Measurements from ENCODE around the gene CAMK1D. TPM values are rescaled to one million over a fixed set of nuclear protein-coding genes. Genes with fewer than 3 reads are reported as not detected.

The CAMK1D gene
- total and polyA plus RNA-seq, 2 donors (not counting 3 experiments of a cell fraction or from before 2014, with no cell fraction given), result 0.37 to 4.2 TPM

GRCh38 chr10:12539350-12540164 is 190.2 kb downstream of the CAMK1D start:
- Histone ChIP-seq H3K79me2 (ENCODE audit: control insufficient read depth, insufficient read depth, low read length) (no peaks in the 10 kb centered on the region), H4K20me1 (replicated peaks; ENCODE audit: control insufficient read depth, extremely low read depth, insufficient read depth, low read length) (no peaks in the 10 kb centered on the region), H3K27me3 (ENCODE audit: control insufficient read depth in 2 of 2, insufficient read depth in 2 of 2, low read length in 2 of 2) (no peaks in the 10 kb centered on the region), H3K9me3 (replicated peaks; ENCODE audit: control insufficient read depth, insufficient read depth, low read length) (no peaks in the 10 kb centered on the region), H3K9me1 (replicated peaks; ENCODE audit: control insufficient read depth, extremely low read depth, insufficient read depth, low read length) (no peaks in the 10 kb centered on the region), H2AFZ (ENCODE audit: low read depth, low read length) (no peak overlapping the region), H3K36me3 (ENCODE audit: control insufficient read depth in 2 of 2, extremely low read depth in 1 of 2, insufficient read depth in 2 of 2, low read length in 2 of 2) (no peaks in the 10 kb centered on the region), H3K4me1 (ENCODE audit: control insufficient read depth, extremely low read depth, insufficient read depth, low read length) (no peaks in the 10 kb centered on the region), H3K9ac (replicated peaks; ENCODE audit: extremely low read depth, insufficient read depth, low read length) (no peak overlapping the region), H3K4me3 (replicated peaks in 1 of 3; ENCODE audit: insufficient read depth in 1 of 3, low read depth in 1 of 3, low read length in 3 of 3) (no peak overlapping the region), H3K4me2 (ENCODE audit: insufficient read depth, low read length) (no peak overlapping the region), H3K27ac (ENCODE audit: insufficient read depth, low read depth, low read length) (no peak overlapping the region)
- DNase-seq (ENCODE audit: low read depth, low spot score) (no peak), FAIRE-seq (no peak)
- ChIA-PET CTCF (interaction anchor here (1.3 kb wide), 1 partner anchor 117 kb away, joined by 4 read pairs; no protein-coding TSS in a partner anchor), POLR2A (no interaction called here)
- TF ChIP-seq EZH2 (IDR thresholded peaks at IDR 0.05; ENCODE audit: borderline replicate concordance, low read depth, low read length, severe bottlenecking), result no peak
- no peak for TF ChIP-seq POLR2A (IDR thresholded peaks at IDR 0.05; ENCODE audit: low read depth, low read length)
- no peak for TF ChIP-seq JUN (IDR thresholded peaks at IDR 0.05; ENCODE audit: borderline replicate concordance, insufficient read depth, insufficient read length, low read depth)
- intact Hi-C loops (cut with micrococcal nuclease), result no loop called here
- dilution Hi-C loops (cut with MboI; ENCODE audit: extremely low pct_ligation_motif_present, low sequenced_read_pairs), result no loop called here
- BruUV-seq (replicated peaks), result no TSS peak

- H3K36me3 ChIP-seq (ENCODE audit: control insufficient read depth in 2 of 2, extremely low read depth in 1 of 2, insufficient read depth in 2 of 2, low read length in 2 of 2), result no peaks in the 10 kb centered on the region
- dilution Hi-C loops (cut with MboI; ENCODE audit: extremely low pct_ligation_motif_present, low sequenced_read_pairs), result no loop called here
- no peaks in the 10 kb centered on the region for H3K9me1 ChIP-seq (replicated peaks; ENCODE audit: control insufficient read depth, extremely low read depth, insufficient read depth, low read length)
- H3K9ac ChIP-seq (replicated peaks; ENCODE audit: extremely low read depth, insufficient read depth, low read length), result no peak overlapping the region
- no peaks in the 10 kb centered on the region for H3K4me1 ChIP-seq (ENCODE audit: control insufficient read depth, extremely low read depth, insufficient read depth, low read length)
- no peaks in the 10 kb centered on the region for H4K20me1 ChIP-seq (replicated peaks; ENCODE audit: control insufficient read depth, extremely low read depth, insufficient read depth, low read length)
- no peak for FAIRE-seq
- TF ChIP-seq POLR2AphosphoS5 (IDR thresholded peaks at IDR 0.05; ENCODE audit: insufficient read depth, low read depth, low read length) (no peak), JUN (IDR thresholded peaks at IDR 0.05; ENCODE audit: borderline replicate concordance, insufficient read depth, insufficient read length, low read depth) (no peak), FOS (IDR thresholded peaks at IDR 0.05; ENCODE audit: borderline replicate concordance, insufficient read depth, low read length) (no peak), MYC (IDR thresholded peaks at IDR 0.05; ENCODE audit: low read depth, low read length) (no peak), GATA2 (IDR thresholded peaks at IDR 0.05; ENCODE audit: insufficient read depth, insufficient read length, low read depth, low read length) (no peak), MAX (IDR thresholded peaks at IDR 0.05; ENCODE audit: insufficient read depth, insufficient read length) (no peak), POLR2A (IDR thresholded peaks at IDR 0.05; ENCODE audit: low read depth, low read length) (no peak), EZH2 (IDR thresholded peaks at IDR 0.05; ENCODE audit: borderline replicate concordance, low read depth, low read length, severe bottlenecking) (no peak), CTCF (IDR thresholded peaks at IDR 0.05; ENCODE audit: extremely low read depth in 1 of 2, insufficient read depth in 1 of 2, low read depth in 1 of 2, low read length in 2 of 2) (no peak)
- no peak overlapping the region for H3K4me2 ChIP-seq (ENCODE audit: insufficient read depth, low read length)
- H3K9me3 ChIP-seq (replicated peaks; ENCODE audit: control insufficient read depth, insufficient read depth, low read length), result no peaks in the 10 kb centered on the region
- H3K27me3 ChIP-seq (ENCODE audit: control insufficient read depth in 2 of 2, insufficient read depth in 2 of 2, low read length in 2 of 2), result no peaks in the 10 kb centered on the region
- H2AFZ ChIP-seq (ENCODE audit: low read depth, low read length), result no peak overlapping the region
- ChIA-PET CTCF (interaction anchor here (1.0 kb wide), 1 partner anchor 116 kb away, joined by 3 read pairs; no protein-coding TSS in a partner anchor), POLR2A (no interaction called here)
- no TSS peak for BruUV-seq (replicated peaks)
- H3K4me3 ChIP-seq (replicated peaks in 1 of 3; ENCODE audit: insufficient read depth in 1 of 3, low read depth in 1 of 3, low read length in 3 of 3), result no peak overlapping the region
- no peaks in the 10 kb centered on the region for H3K79me2 ChIP-seq (ENCODE audit: control insufficient read depth, insufficient read depth, low read length)
- no peak overlapping the region for H3K27ac ChIP-seq (ENCODE audit: insufficient read depth, low read depth, low read length)
- DNase-seq (ENCODE audit: low read depth, low spot score), result no peak
- intact Hi-C loops (cut with micrococcal nuclease), result no loop called here
Observed at GRCh38 chr10:12540341-12540781, 191.0 kb downstream of the CAMK1D start.

Data from endothelial cell of umbilical vein (primary cell).